HG02973 (cell line): Measurements from ENCODE around the gene RAB39B.
A peak's percentile ranks its signal among the peaks of the same experiment; 100 is the strongest.

Experiments
- ATAC-seq: cut with Tn5 transposase; IDR thresholded peaks from one replicate; pipeline ENCODE4 v1.9.1; 2021; ENCODE audit warnings: moderate library complexity; ENCODE audit not compliant: unreplicated experiment

Gene RAB39B

GRCh38 chrX:155216179-155216939 lies 47.9 kb downstream of the RAB39B start, which contains the start of gene VBP1:
VBP1 (plus strand) TSS chrX:155216460; CDS start chrX:155216483, 23 bp downstream.
- ATAC-seq: peak; percentile 97

GRCh38 chrX:155215443-155216178 lies 48.7 kb downstream of the RAB39B start:
- ATAC-seq: peak; percentile 33

GRCh38 chrX:155213731-155214130 lies 50.6 kb downstream of the RAB39B start:
- ATAC-seq: no peak

- no peak for ATAC-seq
These were observed 53.1 kb downstream of the RAB39B start for GRCh38 chrX:155211208-155211607.
